Central memory CD8-positive, alpha-beta T cell (primary cell): ENCODE measurements around the gene PRADC1.
"Not testable (repeated sequence)": the region's sequence is repeated elsewhere in the genome, so short reads cannot be mapped to it uniquely, and the experiment has no call there.

ENCODE experiments used
- ATAC-seq: fragments of 150-1000 bp; cut with Tn5 transposase; replicated peaks from 2 replicates; pipeline ENCODE4 v1.10.0; 2022; ENCODE audit warnings: mild to moderate bottlenecking, moderate FRiP score, moderate number of reproducible peaks; ENCODE audit not compliant: poor library complexity, severe bottlenecking; ENCODE audit errors: extremely low read depth
- DNase-seq, 2 donors: peaks; one replicate each; pipeline ENCODE4 v3.0.0; 2021; ENCODE audit warnings: low spot score in 2 of 2
- H3K27ac Mint-ChIP-seq: one replicate; pipeline ENCODE4 v1.8.0; 2022; ENCODE audit warnings: low read depth, mild to moderate bottlenecking, moderate library complexity, mixed read lengths
- H3K27me3 Mint-ChIP-seq: one replicate; pipeline ENCODE4 v1.8.0; 2022; ENCODE audit warnings: mixed read lengths
- H3K36me3 Mint-ChIP-seq: one replicate; pipeline ENCODE4 v1.8.0; 2022; ENCODE audit warnings: mild to moderate bottlenecking, moderate library complexity, mixed read lengths; ENCODE audit not compliant: insufficient read depth
- H3K4me1 Mint-ChIP-seq: one replicate; pipeline ENCODE4 v1.8.0; 2022; ENCODE audit warnings: mixed read lengths
- H3K4me3 Mint-ChIP-seq: one replicate; pipeline ENCODE4 v1.8.0; 2022; ENCODE audit warnings: mild to moderate bottlenecking, moderate library complexity, mixed read lengths
- H3K9me3 Mint-ChIP-seq: one replicate; pipeline ENCODE4 v1.8.0; 2022; ENCODE audit warnings: mixed read lengths

The PRADC1 gene

DNA sequence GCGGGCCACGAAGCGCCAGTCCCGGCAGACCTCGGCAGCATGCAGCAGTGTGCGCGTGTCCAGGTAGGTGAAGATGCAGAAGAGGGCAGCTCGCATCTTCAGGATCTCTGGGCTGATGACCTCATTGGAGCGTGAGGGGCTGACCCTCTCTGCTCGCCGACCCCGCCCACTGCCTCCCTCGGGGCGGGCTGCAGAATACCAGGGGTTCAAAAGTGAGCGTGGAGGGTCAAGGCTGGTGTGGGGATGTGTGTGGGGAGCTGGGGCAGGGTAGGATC is 31.2 kb upstream of the PRADC1 start:
- Mint-ChIP-seq H3K4me3 (no peak overlapping the region), H3K27ac (no peak overlapping the region), H3K4me1 (peaks cover 15% of the 10 kb centered on the region), H3K9me3 (no peaks in the 10 kb centered on the region), H3K36me3 (peaks cover 10% of the 10 kb centered on the region), H3K27me3 (no peaks in the 10 kb centered on the region)
- DNase-seq, result no peak
- no peak for ATAC-seq

DNA sequence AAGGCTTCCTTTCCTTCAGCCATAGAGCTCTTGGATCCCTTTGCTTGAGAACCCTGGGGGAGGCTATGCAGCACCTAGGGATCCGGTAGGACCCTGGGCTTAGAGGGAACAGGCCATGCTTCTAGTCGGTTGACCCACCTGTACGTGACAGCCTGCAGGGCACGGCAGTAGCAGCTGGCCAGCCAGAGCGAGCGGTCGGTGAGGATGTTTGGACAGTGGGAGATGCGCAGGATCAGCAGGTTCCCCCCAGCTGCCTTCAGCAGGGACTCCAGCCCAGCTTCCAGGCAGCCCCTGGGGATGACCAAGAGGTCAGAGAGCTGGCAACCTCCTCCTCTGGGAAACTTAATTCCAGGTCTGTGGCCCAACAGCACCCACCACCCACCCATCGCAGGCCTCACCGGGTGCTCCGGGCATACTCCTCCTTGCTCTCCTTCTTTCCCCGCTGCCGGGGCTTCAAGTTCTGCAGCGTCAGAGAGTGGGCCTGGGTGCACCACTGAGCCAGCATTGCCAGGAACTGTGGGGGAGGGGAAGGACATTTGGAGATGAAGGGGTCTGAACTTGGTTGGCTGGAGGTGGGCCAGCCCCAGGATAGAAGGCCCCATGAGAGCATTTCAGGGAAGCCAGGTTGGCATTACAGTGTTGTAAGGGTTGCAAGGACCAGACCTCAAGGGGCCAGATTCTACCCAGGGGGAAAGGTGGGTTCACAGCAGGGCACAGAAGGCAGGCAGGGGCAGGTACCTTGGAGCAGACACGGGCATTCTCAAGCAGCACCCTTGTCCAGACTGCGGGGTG is 30.7 kb upstream of the PRADC1 start:
- H3K4me3 Mint-ChIP-seq, result no peak overlapping the region
- peak overlapping the region; percentile 54 for H3K27ac Mint-ChIP-seq
- no peaks in the 10 kb centered on the region for H3K27me3 Mint-ChIP-seq
- H3K9me3 Mint-ChIP-seq, result no peaks in the 10 kb centered on the region
- no peak for ATAC-seq
- peaks cover 10% of the 10 kb centered on the region for H3K36me3 Mint-ChIP-seq
- no peak for DNase-seq
- peaks cover 15% of the 10 kb centered on the region for H3K4me1 Mint-ChIP-seq

DNA sequence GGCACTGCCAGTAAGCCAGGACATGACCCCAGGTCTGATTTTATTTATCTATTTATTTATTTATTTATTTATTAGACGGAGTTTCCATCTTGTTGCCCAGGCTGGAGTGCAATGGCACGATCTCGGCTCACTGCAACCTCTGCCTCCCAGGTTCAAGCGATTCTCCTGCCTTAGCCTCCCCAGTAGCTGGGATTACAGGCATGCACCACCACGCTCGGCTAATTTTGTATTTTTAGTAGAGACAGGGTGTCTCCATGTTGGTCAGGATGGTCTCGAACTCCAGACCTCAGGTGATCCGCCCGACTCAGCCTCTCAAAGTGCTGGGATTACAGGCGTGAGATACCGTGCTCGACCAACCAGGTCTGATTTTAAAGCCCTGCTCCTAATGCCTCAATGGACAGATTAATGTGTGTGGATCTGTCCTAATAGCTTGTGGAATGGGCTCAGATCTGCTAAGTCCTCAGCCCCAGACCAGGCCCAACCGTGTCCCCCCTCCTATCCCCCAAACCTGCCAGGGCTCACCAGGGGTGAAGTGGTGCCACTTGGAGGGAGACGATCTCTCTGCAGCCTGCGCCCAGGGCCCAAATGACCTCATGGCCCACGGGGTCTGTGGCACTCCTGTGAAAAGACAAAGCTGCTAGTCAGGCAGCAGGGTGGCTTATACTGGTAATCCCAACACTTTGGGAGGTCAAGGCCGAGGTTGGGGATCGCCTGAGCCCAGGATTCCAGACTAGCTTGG is 29.8 kb upstream of the PRADC1 start:
- H3K9me3 Mint-ChIP-seq, H3K36me3 Mint-ChIP-seq, ATAC-seq, H3K27me3 Mint-ChIP-seq, DNase-seq, H3K4me3 Mint-ChIP-seq, H3K4me1 Mint-ChIP-seq: not testable (repeated sequence)
- H3K27ac Mint-ChIP-seq, result peak overlapping the region; percentile 54

DNA sequence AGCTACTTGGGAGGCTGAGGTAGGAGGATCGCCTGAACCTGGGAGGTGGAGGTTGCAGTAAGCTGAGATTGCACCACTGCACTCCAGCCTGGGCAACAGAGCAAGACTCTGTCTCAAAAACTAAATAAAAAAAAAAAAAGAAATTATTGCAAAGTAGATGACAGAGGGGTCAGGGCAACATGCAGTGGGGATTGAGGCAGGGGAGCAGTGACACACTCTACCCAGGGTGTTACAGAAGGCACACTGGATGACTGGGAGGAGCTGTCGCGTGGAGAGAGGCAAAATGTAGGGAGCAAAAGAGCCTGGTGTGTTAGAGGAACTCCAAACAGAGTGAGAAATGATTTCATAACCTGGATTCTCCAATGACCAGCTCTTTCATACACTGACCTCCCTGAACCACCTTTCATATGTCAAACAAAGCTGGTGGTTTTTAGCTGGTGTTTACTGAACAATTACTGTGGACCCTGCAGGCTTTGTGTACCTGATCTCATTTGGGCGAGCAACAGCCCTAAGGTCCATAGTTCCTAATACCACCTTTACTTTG is 29.1 kb upstream of the PRADC1 start:
- Mint-ChIP-seq H3K27me3 (no peaks in the 10 kb centered on the region), H3K9me3 (no peaks in the 10 kb centered on the region)

GRCh38 chr2:73260338-73260984 is 27.4 kb upstream of the PRADC1 start:
- no peak overlapping the region for H3K27ac Mint-ChIP-seq
- no peak for DNase-seq
- H3K4me1 Mint-ChIP-seq, result no peaks in the 10 kb centered on the region
- ATAC-seq, result no peak
- H3K4me3 Mint-ChIP-seq, result no peak overlapping the region
- peaks cover 7% of the 10 kb centered on the region for H3K36me3 Mint-ChIP-seq
- no peaks in the 10 kb centered on the region for H3K27me3 Mint-ChIP-seq
- no peaks in the 10 kb centered on the region for H3K9me3 Mint-ChIP-seq

More for the DNA sequence above, 29.1 kb upstream of the PRADC1 start:
- ATAC-seq (no peak), DNase-seq (no peak)
- Mint-ChIP-seq H3K4me1 (peaks cover 6% of the 10 kb centered on the region), H3K4me3 (no peak overlapping the region), H3K27ac (no peak overlapping the region), H3K36me3 (peaks cover 7% of the 10 kb centered on the region)

- H3K4me1 Mint-ChIP-seq, result no peaks in the 10 kb centered on the region
- H3K27me3 Mint-ChIP-seq, result no peaks in the 10 kb centered on the region
- no peaks in the 10 kb centered on the region for H3K9me3 Mint-ChIP-seq
- ATAC-seq (no peak), DNase-seq (no peak)
- no peak overlapping the region for H3K4me3 Mint-ChIP-seq
- H3K36me3 Mint-ChIP-seq, result peaks cover 7% of the 10 kb centered on the region
- H3K27ac Mint-ChIP-seq, result no peak overlapping the region
These were observed 26.8 kb upstream of the PRADC1 start for GRCh38 chr2:73259704-73260337.

GRCh38 chr2:73259276-73259675 is 26.2 kb upstream of the PRADC1 start:
- no peak overlapping the region for H3K4me3 Mint-ChIP-seq
- H3K27ac Mint-ChIP-seq, result no peak overlapping the region

DNA sequence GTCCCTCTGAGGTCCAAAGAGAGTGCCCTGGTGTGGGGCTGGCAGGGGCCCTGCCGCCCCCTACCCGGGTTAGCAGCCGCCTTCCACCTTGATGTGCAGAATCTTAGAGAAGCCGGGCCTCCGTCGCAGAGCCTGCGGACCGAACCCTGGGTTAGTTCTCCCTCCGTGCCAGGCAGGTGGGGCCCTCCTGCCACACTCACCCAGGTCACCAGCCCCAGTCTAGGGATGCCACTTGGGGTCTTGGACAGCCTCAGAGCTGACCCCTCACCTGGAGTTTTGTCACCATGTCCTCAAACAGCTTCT is 25.8 kb upstream of the PRADC1 start:
- ATAC-seq (no peak), DNase-seq (no peak)
- H3K27ac Mint-ChIP-seq, result no peak overlapping the region
- no peaks in the 10 kb centered on the region for H3K4me1 Mint-ChIP-seq
- H3K27me3 Mint-ChIP-seq, result no peaks in the 10 kb centered on the region
- H3K36me3 Mint-ChIP-seq, result peaks cover 5% of the 10 kb centered on the region
- H3K9me3 Mint-ChIP-seq, result no peaks in the 10 kb centered on the region
- no peak overlapping the region for H3K4me3 Mint-ChIP-seq

More at GRCh38 chr2:73259276-73259675, 26.2 kb upstream of the PRADC1 start:
- peaks cover 5% of the 10 kb centered on the region for H3K36me3 Mint-ChIP-seq
- no peaks in the 10 kb centered on the region for H3K27me3 Mint-ChIP-seq
- no peak for ATAC-seq
- no peaks in the 10 kb centered on the region for H3K9me3 Mint-ChIP-seq
- no peaks in the 10 kb centered on the region for H3K4me1 Mint-ChIP-seq
- no peak for DNase-seq

- no peak for ATAC-seq
- peak overlapping the region; percentile 65 for H3K27ac Mint-ChIP-seq
- H3K4me1 Mint-ChIP-seq, result no peaks in the 10 kb centered on the region
- H3K9me3 Mint-ChIP-seq, result no peaks in the 10 kb centered on the region
- H3K4me3 Mint-ChIP-seq, result no peak overlapping the region
- no peaks in the 10 kb centered on the region for H3K27me3 Mint-ChIP-seq
- peaks cover 4% of the 10 kb centered on the region for H3K36me3 Mint-ChIP-seq
- no peak for DNase-seq
These were observed 25.3 kb upstream of the PRADC1 start for GRCh38 chr2:73258186-73258912.

GRCh38 chr2:73257425-73258125 is 24.5 kb upstream of the PRADC1 start:
- Mint-ChIP-seq H3K27ac (peak overlapping the region; percentile 65), H3K9me3 (no peaks in the 10 kb centered on the region), H3K4me3 (no peak overlapping the region), H3K27me3 (no peaks in the 10 kb centered on the region), H3K4me1 (no peaks in the 10 kb centered on the region), H3K36me3 (peaks cover 9% of the 10 kb centered on the region)
- ATAC-seq (no peak), DNase-seq (no peak)

DNA sequence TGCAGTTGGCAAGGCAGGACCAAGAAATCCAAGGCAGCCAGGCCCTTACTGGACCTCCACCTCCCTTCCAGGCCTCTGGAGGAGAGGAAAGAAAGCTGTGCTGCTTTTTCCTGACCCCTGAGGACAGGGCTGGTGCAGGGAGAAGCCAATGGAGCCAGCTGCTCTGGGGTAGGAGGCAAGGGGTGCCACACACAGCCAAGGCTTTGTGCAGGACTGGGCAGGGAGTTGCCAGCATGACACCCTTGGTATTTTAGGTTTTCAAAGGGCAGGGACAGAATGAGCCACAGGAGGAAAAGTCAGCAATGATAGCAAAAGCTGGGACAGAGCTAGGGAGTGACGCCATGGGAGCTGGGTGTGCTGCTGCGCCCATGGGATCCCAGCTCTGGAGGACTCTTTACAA is 24.0 kb upstream of the PRADC1 start:
- no peak overlapping the region for H3K4me3 Mint-ChIP-seq
- no peaks in the 10 kb centered on the region for H3K4me1 Mint-ChIP-seq
- peak overlapping the region; percentile 59 for H3K27ac Mint-ChIP-seq
- H3K9me3 Mint-ChIP-seq, result no peaks in the 10 kb centered on the region
- no peaks in the 10 kb centered on the region for H3K27me3 Mint-ChIP-seq
- ATAC-seq (no peak), DNase-seq (no peak)
- peaks cover 8% of the 10 kb centered on the region for H3K36me3 Mint-ChIP-seq

DNA sequence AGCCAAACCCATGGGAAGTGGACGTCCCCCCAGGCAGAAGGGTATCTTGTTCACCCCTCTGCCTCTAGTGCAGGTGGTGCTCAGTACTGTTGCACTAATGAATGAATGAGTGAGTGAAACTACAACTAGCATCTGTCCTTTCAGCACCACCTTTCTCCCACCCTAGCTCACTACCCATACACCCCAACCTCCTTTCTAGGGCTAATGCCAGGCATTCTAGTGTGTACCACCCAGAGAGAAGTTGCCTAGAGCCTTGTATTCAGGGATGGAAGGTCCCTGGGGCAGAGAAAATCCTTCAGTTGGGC is 23.5 kb upstream of the PRADC1 start:
- no peaks in the 10 kb centered on the region for H3K9me3 Mint-ChIP-seq
- H3K4me3 Mint-ChIP-seq, result no peak overlapping the region
- no peaks in the 10 kb centered on the region for H3K4me1 Mint-ChIP-seq
- no peaks in the 10 kb centered on the region for H3K27me3 Mint-ChIP-seq
- peak overlapping the region; percentile 59 for H3K27ac Mint-ChIP-seq
- ATAC-seq (no peak), DNase-seq (no peak)
- H3K36me3 Mint-ChIP-seq, result peaks cover 9% of the 10 kb centered on the region
